CD4-positive, alpha-beta memory T cell (primary cell): ENCODE measurements around the gene CCDC87. TPM values are rescaled to one million over a fixed set of nuclear protein-coding genes. Genes with fewer than 3 reads are reported as not detected.

Experiments used
- CTCF ChIA-PET: fragments of 350-600 bp; sonication (Branson Sonifier 250); formaldehyde crosslinking; loops from one replicate; lab custom pipeline; 2021; ENCODE audit warnings: inconsistent platforms; ENCODE audit not compliant: partially characterized antibody; lab: Charles Lee
- POLR2A ChIA-PET: fragments of 350-600 bp; sonication (Branson Sonifier 250); formaldehyde crosslinking; loops from one replicate; lab custom pipeline; 2021; ENCODE audit not compliant: partially characterized antibody; lab: Charles Lee
- DNase-seq, 5 donors: peaks; one replicate each; pipeline versions ENCODE4 v3.0.0 to v3.0.0-alpha.2; 2020 to 2022; ENCODE audit warnings: mixed read lengths in 1 of 5
- H3K27ac ChIP-seq: one replicate; pipeline ENCODE4 v1.7.0; 2013; ENCODE audit warnings: low read depth, low read length
- H3K27me3 ChIP-seq: 2 replicates; pipeline ENCODE4 v1.7.0; 2013; ENCODE audit warnings: mild to moderate bottlenecking, low read length, moderate library complexity; ENCODE audit not compliant: insufficient read depth
- H3K36me3 ChIP-seq: 2 replicates; pipeline ENCODE4 v1.7.0; 2013; ENCODE audit warnings: mild to moderate bottlenecking, low read length, moderate library complexity; ENCODE audit not compliant: insufficient read depth
- H3K4me1 ChIP-seq: 2 replicates; pipeline ENCODE4 v1.7.0; 2013; ENCODE audit warnings: mild to moderate bottlenecking, low read length, moderate library complexity; ENCODE audit not compliant: insufficient read depth
- H3K4me3 ChIP-seq, 2 donors: one replicate each; pipeline ENCODE4 v1.7.0; 2013; ENCODE audit warnings: low read length in 2 of 2, mild to moderate bottlenecking in 1 of 2
- H3K9me3 ChIP-seq, 2 donors: one replicate each; pipeline ENCODE4 v1.7.0; 2013; ENCODE audit warnings: low read length in 2 of 2, control low read depth in 1 of 2; ENCODE audit not compliant: control insufficient read depth in 1 of 2
- H3K27ac Mint-ChIP-seq, 7 donors: one replicate each; pipeline ENCODE4 v1.8.0; 2020 to 2021; ENCODE audit warnings: mixed read lengths in 7 of 7, mild to moderate bottlenecking in 6 of 7, inconsistent platforms in 3 of 7, moderate library complexity in 3 of 7
- H3K27me3 Mint-ChIP-seq, 2 donors: one replicate each; pipeline ENCODE4 v1.8.0; 2020 to 2021; ENCODE audit warnings: mixed read lengths in 2 of 2
- H3K36me3 Mint-ChIP-seq, 2 donors: one replicate each; pipeline ENCODE4 v1.8.0; 2020 to 2021; ENCODE audit warnings: mixed read lengths in 2 of 2, inconsistent platforms in 1 of 2, mild to moderate bottlenecking in 1 of 2
- H3K4me1 Mint-ChIP-seq, 4 donors: one replicate each; pipeline ENCODE4 v1.8.0; 2020 to 2021; ENCODE audit warnings: mixed read lengths in 4 of 4, mild to moderate bottlenecking in 1 of 4
- H3K4me3 Mint-ChIP-seq, 8 donors: one replicate each; pipeline ENCODE4 v1.8.0; 2020 to 2021; ENCODE audit warnings: mixed read lengths in 8 of 8, mild to moderate bottlenecking in 7 of 8, moderate library complexity in 6 of 8, inconsistent platforms in 3 of 8
- H3K9me3 Mint-ChIP-seq, 8 donors: one replicate each; pipeline ENCODE4 v1.8.0; 2020 to 2021; ENCODE audit warnings: mixed read lengths in 8 of 8, mild to moderate bottlenecking in 5 of 8, inconsistent platforms in 3 of 8, moderate library complexity in 1 of 8
- intact Hi-C: fragments of 100-400 bp; cut with micrococcal nuclease; formaldehyde crosslinking; loops from one replicate; pipeline ENCODE4 v1.15.1; 2023
- polyA plus RNA-seq, 2 donors: library from polyadenylated mRNA; unstranded; fragments of 300-500 nt; fragmentation: Illumina TruSeq; gene quantifications; one replicate each; pipeline ENCODE4 v1.2.3, GENCODE V29; 2021
- total RNA-seq, 2 experiments: library from RNA; stranded (reverse); gene quantifications; one replicate each; pipeline ENCODE4 v1.2.3, GENCODE V29; 2021

CCDC87 gene
- total and polyA plus RNA-seq, 4 experiments from 2014 or later: 0.34 TPM; not detected in 3

DNA sequence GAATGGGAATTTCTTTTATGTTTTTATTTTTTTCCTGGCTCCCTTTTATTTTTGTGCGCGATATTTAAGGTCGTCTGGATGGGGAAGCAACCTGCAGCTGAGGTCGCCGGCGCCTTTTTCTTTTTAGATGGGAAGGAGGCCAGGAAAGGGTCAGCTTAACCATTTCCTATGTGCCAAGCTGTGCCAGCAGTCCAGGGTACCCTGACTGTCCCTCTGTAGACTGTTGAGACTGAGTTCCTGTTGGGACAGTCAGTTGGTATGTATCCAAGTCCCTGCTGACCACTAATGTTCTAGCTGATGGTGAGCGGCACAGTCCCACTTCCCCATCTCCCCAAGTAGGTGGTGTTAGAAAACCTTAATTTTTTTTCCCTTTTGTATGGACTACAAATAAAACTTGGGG lies 34.1 kb upstream of the CCDC87 start:
- Histone ChIP-seq H3K27ac (no peak overlapping the region), H3K27me3 (no peaks in the 10 kb centered on the region), H3K4me1 (peaks cover 47% of the 10 kb centered on the region), H3K36me3 (peaks cover 68% of the 10 kb centered on the region), H3K4me3 (no peak overlapping the region), H3K9me3 (no peaks in the 10 kb centered on the region)
- CTCF ChIA-PET: interaction anchor here (1.1 kb wide), 1 partner anchor 11 kb away, joined by 3 read pairs; the partner anchor contains the start of gene RBM4
- DNase-seq: no peak
- intact Hi-C loops: no loop called here
- H3K27me3 Mint-ChIP-seq: no peaks in the 10 kb centered on the region
- H3K9me3 Mint-ChIP-seq: peaks cover 0 to 13% (median 0%) of the 10 kb centered on the region in 8 donors
- no peak overlapping the region for H3K4me3 Mint-ChIP-seq
- H3K4me1 Mint-ChIP-seq: peaks cover 35 to 80% (median 58%) of the 10 kb centered on the region in 4 donors
- peak overlapping the region in 3 of 7 donors; percentile 68 to 71 (median 71) for H3K27ac Mint-ChIP-seq
- H3K36me3 Mint-ChIP-seq: peaks cover 43 to 79% of the 10 kb centered on the region in 2 donors
- POLR2A ChIA-PET: interaction anchor here (16.9 to 17.7 kb wide), 2 partner anchors 6 to 8 kb away, joined by 442 read pairs; partner anchors contain the start of genes RBM14 and RBM4

DNA sequence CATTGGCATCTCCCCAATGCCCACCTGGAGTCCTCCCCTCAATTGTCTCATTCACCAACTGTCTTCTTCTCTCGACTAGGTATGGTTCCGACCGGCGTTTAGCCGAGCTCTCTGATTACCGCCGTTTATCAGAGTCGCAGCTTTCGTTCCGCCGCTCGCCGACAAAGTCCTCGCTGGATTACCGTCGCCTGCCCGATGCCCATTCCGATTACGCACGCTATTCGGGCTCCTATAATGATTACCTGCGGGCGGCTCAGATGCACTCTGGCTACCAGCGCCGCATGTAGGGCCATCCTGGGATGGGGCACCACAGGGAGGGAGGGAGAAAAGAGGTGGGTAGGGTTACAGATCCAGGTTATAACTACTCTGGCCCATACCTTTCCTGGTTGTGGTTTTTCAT lies 33.5 kb upstream of the CCDC87 start:
- H3K36me3 ChIP-seq: peaks cover 68% of the 10 kb centered on the region
- ChIA-PET POLR2A (interaction anchor here (2.2 to 17.7 kb wide), 3 partner anchors 6 to 10 kb away, joined by 11 to 442 read pairs (median 442); partner anchors contain the start of genes RBM14 and RBM4), CTCF (interaction anchor here (1.1 kb wide), 1 partner anchor 12 kb away, joined by 3 read pairs; the partner anchor contains the start of gene RBM4)
- no peaks in the 10 kb centered on the region for H3K27me3 ChIP-seq
- Mint-ChIP-seq H3K27me3 (no peaks in the 10 kb centered on the region), H3K27ac (peak overlapping the region in 3 of 7 donors; percentile 29 to 71 (median 48)), H3K4me3 (peak overlapping the region in 3 of 8 donors; percentile 5 to 65 (median 6)), H3K36me3 (peaks cover 43 to 82% of the 10 kb centered on the region in 2 donors), H3K9me3 (peaks cover 0 to 13% (median 0%) of the 10 kb centered on the region in 8 donors), H3K4me1 (peaks cover 38 to 80% (median 59%) of the 10 kb centered on the region in 4 donors)
- H3K4me1 ChIP-seq: peaks cover 52% of the 10 kb centered on the region
- no peak overlapping the region for H3K4me3 ChIP-seq
- H3K27ac ChIP-seq: no peak overlapping the region
- DNase-seq: no peak
- no peaks in the 10 kb centered on the region for H3K9me3 ChIP-seq
- intact Hi-C loops: no loop called here

DNA sequence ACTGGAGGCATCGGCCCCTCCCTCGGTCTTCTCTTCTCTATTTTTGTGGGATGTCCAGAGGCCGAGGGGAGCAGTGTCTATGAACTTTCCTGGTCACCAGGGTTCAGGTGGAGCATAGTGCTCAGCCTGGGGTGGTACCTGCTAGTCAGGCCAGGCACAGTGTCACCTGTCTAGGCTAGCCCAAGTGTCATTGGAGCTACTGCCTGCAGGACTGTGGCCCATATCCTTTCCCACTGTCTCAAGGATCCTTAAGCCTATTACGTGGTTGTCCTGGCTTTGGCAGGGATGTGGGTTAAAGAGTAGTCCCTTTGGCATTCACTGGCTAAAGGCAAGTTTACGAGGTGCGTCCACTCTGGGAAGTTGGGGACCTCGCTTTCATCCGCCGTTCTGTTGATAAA lies 32.9 kb upstream of the CCDC87 start:
- no peak for DNase-seq

GRCh38 chr11:66625041-66625751 lies 32.3 kb upstream of the CCDC87 start:
- Mint-ChIP-seq H3K4me3 (no peak overlapping the region), H3K27ac (peak overlapping the region in 2 of 7 donors; percentile 29 to 71)
- CTCF ChIA-PET: interaction anchor here (0.8 kb wide), 1 partner anchor 48 kb away, joined by 3 read pairs; no protein-coding TSS in a partner anchor

More for the DNA sequence above, 32.9 kb upstream of the CCDC87 start:
- H3K4me1 Mint-ChIP-seq: peaks cover 41 to 86% (median 64%) of the 10 kb centered on the region in 4 donors
- H3K36me3 ChIP-seq: peaks cover 68% of the 10 kb centered on the region
- H3K4me3 Mint-ChIP-seq: peak overlapping the region in 1 of 8 donors; percentile 22
- intact Hi-C loops: no loop called here
- no peaks in the 10 kb centered on the region for H3K27me3 Mint-ChIP-seq
- H3K36me3 Mint-ChIP-seq: peaks cover 43 to 85% of the 10 kb centered on the region in 2 donors
- no peaks in the 10 kb centered on the region for H3K27me3 ChIP-seq
- no peak overlapping the region for H3K27ac ChIP-seq
- ChIA-PET POLR2A (interaction anchor here (0.7 to 17.7 kb wide), 4 partner anchors 9 to 57 kb away, joined by 3 to 442 read pairs (median 8); partner anchors contain the start of genes RBM14 and RBM4), CTCF (no interaction called here)
- no peak overlapping the region for H3K4me3 ChIP-seq
- H3K4me1 ChIP-seq: peaks cover 58% of the 10 kb centered on the region
- peaks cover 0 to 13% (median 0%) of the 10 kb centered on the region in 8 donors for H3K9me3 Mint-ChIP-seq
- H3K9me3 ChIP-seq: no peaks in the 10 kb centered on the region
- peak overlapping the region in 2 of 7 donors; percentile 31 to 71 for H3K27ac Mint-ChIP-seq

DNA sequence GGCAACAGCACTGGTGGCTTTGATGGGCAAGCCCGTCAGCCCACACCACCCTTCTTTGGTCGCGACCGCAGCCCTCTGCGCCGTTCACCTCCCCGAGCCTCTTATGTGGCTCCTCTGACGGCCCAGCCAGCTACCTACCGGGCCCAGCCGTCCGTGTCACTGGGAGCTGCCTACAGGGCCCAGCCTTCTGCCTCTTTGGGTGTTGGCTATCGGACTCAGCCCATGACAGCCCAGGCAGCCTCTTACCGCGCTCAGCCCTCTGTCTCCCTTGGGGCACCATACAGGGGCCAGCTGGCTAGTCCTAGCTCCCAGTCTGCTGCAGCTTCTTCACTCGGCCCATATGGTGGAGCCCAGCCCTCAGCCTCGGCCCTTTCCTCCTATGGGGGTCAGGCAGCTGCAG lies 31.6 kb upstream of the CCDC87 start:
- Histone ChIP-seq H3K4me1 (peaks cover 62% of the 10 kb centered on the region), H3K4me3 (no peak overlapping the region), H3K36me3 (peaks cover 58% of the 10 kb centered on the region), H3K9me3 (no peaks in the 10 kb centered on the region), H3K27me3 (no peaks in the 10 kb centered on the region), H3K27ac (no peak overlapping the region)
- peaks cover 41 to 79% of the 10 kb centered on the region in 2 donors for H3K36me3 Mint-ChIP-seq
- H3K27me3 Mint-ChIP-seq: no peaks in the 10 kb centered on the region
- H3K4me3 Mint-ChIP-seq: no peak overlapping the region
- H3K4me1 Mint-ChIP-seq: peaks cover 45 to 90% (median 67%) of the 10 kb centered on the region in 4 donors
- no peak for DNase-seq
- intact Hi-C loops: no loop called here
- H3K27ac Mint-ChIP-seq: peak overlapping the region in 1 of 7 donors; percentile 71
- POLR2A ChIA-PET: interaction anchor here (1.0 to 17.7 kb wide), 4 partner anchors 8 to 32 kb away, joined by 4 to 442 read pairs (median 8); partner anchors contain the start of genes CCDC87, CCS, RBM14 and RBM4
- CTCF ChIA-PET: interaction anchor here (0.8 to 1.2 kb wide), 3 partner anchors 18 to 49 kb away, joined by 3 read pairs; no protein-coding TSS in a partner anchor
- H3K9me3 Mint-ChIP-seq: peaks cover 0 to 9% (median 0%) of the 10 kb centered on the region in 8 donors

More at GRCh38 chr11:66625041-66625751, 32.3 kb upstream of the CCDC87 start:
- peaks cover 44 to 90% (median 67%) of the 10 kb centered on the region in 4 donors for H3K4me1 Mint-ChIP-seq
- peaks cover 0 to 11% (median 0%) of the 10 kb centered on the region in 8 donors for H3K9me3 Mint-ChIP-seq
- Histone ChIP-seq H3K27ac (no peak overlapping the region), H3K4me3 (no peak overlapping the region), H3K27me3 (no peaks in the 10 kb centered on the region), H3K9me3 (no peaks in the 10 kb centered on the region), H3K36me3 (peaks cover 66% of the 10 kb centered on the region), H3K4me1 (peaks cover 62% of the 10 kb centered on the region)
- POLR2A ChIA-PET: interaction anchor here (0.7 to 17.7 kb wide), 5 partner anchors 9 to 56 kb away, joined by 3 to 442 read pairs (median 5); partner anchors contain the start of genes CCDC87, CCS, RBM14 and RBM4
- no peaks in the 10 kb centered on the region for H3K27me3 Mint-ChIP-seq
- DNase-seq: no peak
- intact Hi-C loops: no loop called here
- H3K36me3 Mint-ChIP-seq: peaks cover 42 to 85% of the 10 kb centered on the region in 2 donors

- intact Hi-C loops: loop anchor here (1.0 to 5.0 kb wide), 3 partner anchors 40 to 152 kb away; partner anchors contain the start of gene PELI3
- DNase-seq: peak; percentile 78 to 88 (median 83)
- Mint-ChIP-seq H3K27me3 (no peaks in the 10 kb centered on the region), H3K4me3 (peak overlapping the region; percentile 96 to 100 (median 98)), H3K4me1 (peaks cover 50 to 88% (median 64%) of the 10 kb centered on the region in 4 donors), H3K36me3 (peaks cover 25 to 60% of the 10 kb centered on the region in 2 donors), H3K27ac (peak overlapping the region; percentile 98 to 100 (median 99)), H3K9me3 (peaks cover 0 to 11% (median 0%) of the 10 kb centered on the region in 8 donors)
- Histone ChIP-seq H3K27ac (peak overlapping the region; percentile 97), H3K4me3 (peak overlapping the region in 1 of 2 donors; percentile 99), H3K4me1 (peaks cover 66% of the 10 kb centered on the region), H3K9me3 (no peaks in the 10 kb centered on the region), H3K36me3 (peaks cover 6% of the 10 kb centered on the region), H3K27me3 (no peaks in the 10 kb centered on the region)
- ChIA-PET POLR2A (interaction anchor here (0.6 to 17.7 kb wide), 13 partner anchors 9 to 956 kb away, joined by 3 to 442 read pairs (median 4); partner anchors contain the start of genes CCDC87, CCS, CTSF and MRPL11), CTCF (interaction anchor here (0.7 to 4.8 kb wide), 5 partner anchors 20 to 59 kb away, joined by 3 to 35 read pairs (median 5); partner anchors contain the start of genes RBM4 and RBM4B)
Measured at GRCh38 chr11:66619080-66619554, 26.3 kb upstream of the CCDC87 start.
